Testis (tissue), 2 donors: ENCODE data around the gene MYOD1.

ENCODE experiments used
- POLR2A ChIP-seq: fragments of 450-650 bp; IDR thresholded peaks from one replicate; pipeline ENCODE4 v1.6.1; 2017; ENCODE audit warnings: antibody characterized with exemption, mild to moderate bottlenecking, moderate library complexity
- TF ChIP-seq, protein P1 (sequence below), 3 experiments: fragments of 450-650 bp in 2 of 3; fragments of 200-600 bp in 1 of 3; sonication (generic) in 1 of 3; IDR thresholded peaks; one replicate each; pipeline ENCODE4 v1.5.1; 2016 to 2019; ENCODE audit warnings: antibody characterized with exemption in 3 of 3, mild to moderate bottlenecking in 2 of 3, moderate library complexity in 1 of 3

GRCh38 chr11:17767301-17767885 is 48.0 kb downstream of the MYOD1 start:
- TF ChIP-seq, protein P1, sequence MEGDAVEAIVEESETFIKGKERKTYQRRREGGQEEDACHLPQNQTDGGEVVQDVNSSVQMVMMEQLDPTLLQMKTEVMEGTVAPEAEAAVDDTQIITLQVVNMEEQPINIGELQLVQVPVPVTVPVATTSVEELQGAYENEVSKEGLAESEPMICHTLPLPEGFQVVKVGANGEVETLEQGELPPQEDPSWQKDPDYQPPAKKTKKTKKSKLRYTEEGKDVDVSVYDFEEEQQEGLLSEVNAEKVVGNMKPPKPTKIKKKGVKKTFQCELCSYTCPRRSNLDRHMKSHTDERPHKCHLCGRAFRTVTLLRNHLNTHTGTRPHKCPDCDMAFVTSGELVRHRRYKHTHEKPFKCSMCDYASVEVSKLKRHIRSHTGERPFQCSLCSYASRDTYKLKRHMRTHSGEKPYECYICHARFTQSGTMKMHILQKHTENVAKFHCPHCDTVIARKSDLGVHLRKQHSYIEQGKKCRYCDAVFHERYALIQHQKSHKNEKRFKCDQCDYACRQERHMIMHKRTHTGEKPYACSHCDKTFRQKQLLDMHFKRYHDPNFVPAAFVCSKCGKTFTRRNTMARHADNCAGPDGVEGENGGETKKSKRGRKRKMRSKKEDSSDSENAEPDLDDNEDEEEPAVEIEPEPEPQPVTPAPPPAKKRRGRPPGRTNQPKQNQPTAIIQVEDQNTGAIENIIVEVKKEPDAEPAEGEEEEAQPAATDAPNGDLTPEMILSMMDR (IDR thresholded peaks at IDR 0.05), result no peak
- no peak for TF ChIP-seq POLR2A
